Measurements from ENCODE around the gene MNT. TPM values are rescaled to one million over a fixed set of nuclear protein-coding genes. Genes with fewer than 3 reads are reported as not detected.

MNT gene
- polyA plus RNA-seq, 1 donor (not counting 4 experiments of a cell fraction or from before 2014, with no cell fraction given), result 2.0 TPM

- peaks cover 3% of the 10 kb centered on the region for H3K4me1 ChIP-seq (ENCODE audit: control insufficient read depth, extremely low read depth, insufficient read depth, low read length)
- no peaks in the 10 kb centered on the region for H3K9me3 ChIP-seq (ENCODE audit: control insufficient read depth, low read depth, low read length)
- H3K27me3 ChIP-seq (ENCODE audit: control insufficient read depth, extremely low read depth, insufficient read depth, low read length), result no peaks in the 10 kb centered on the region
- no peaks in the 10 kb centered on the region for H3K79me2 ChIP-seq (ENCODE audit: control insufficient read depth, insufficient read depth, low read length)
- DNase-seq (ENCODE audit: low read depth, low spot score) (no peak), FAIRE-seq (no peak)
- peaks cover under 1% of the 10 kb centered on the region for H4K20me1 ChIP-seq (ENCODE audit: control insufficient read depth, extremely low read depth, insufficient read depth, low read length)
- H2AFZ ChIP-seq (ENCODE audit: control insufficient read depth, low read length), result no peak overlapping the region
- no peak for TF ChIP-seq CTCF (optimal IDR thresholded peaks at IDR 0.05 in 1 of 3, IDR thresholded peaks at IDR 0.05 in 1 of 3, conservative IDR thresholded peaks at IDR 0.05 in 1 of 3; ENCODE audit: extremely low read depth in 1 of 3, insufficient read depth in 2 of 3, low read length in 3 of 3)
- no peak for TF ChIP-seq EZH2 (IDR thresholded peaks at IDR 0.05; ENCODE audit: low read length)
- dilution Hi-C loops (cut with MboI; ENCODE audit: extremely low pct_ligation_motif_present, low sequenced_read_pairs), result no loop called here
- H3K9me1 ChIP-seq (ENCODE audit: control insufficient read depth, extremely low read depth, insufficient read depth, low read length), result no peaks in the 10 kb centered on the region
- no peak overlapping the region for H3K4me2 ChIP-seq (ENCODE audit: control insufficient read depth, extremely low read depth, insufficient read depth, low read depth, low read length)
- no peak overlapping the region for H3K27ac ChIP-seq (ENCODE audit: control insufficient read depth, insufficient read depth, low read length)
- H3K4me3 ChIP-seq (ENCODE audit: control insufficient read depth in 2 of 3, extremely low read depth in 1 of 3, insufficient read depth in 2 of 3, low read depth in 1 of 3, low read length in 3 of 3), result no peak overlapping the region
- no peak overlapping the region for H3K9ac ChIP-seq (ENCODE audit: control insufficient read depth, extremely low read depth, insufficient read depth, low read length)
- peaks cover 3 to 11% of the 10 kb centered on the region in 2 experiments for H3K36me3 ChIP-seq (ENCODE audit: control insufficient read depth in 2 of 2, extremely low read depth in 1 of 2, insufficient read depth in 2 of 2, low read length in 2 of 2)
Measured at GRCh38 chr17:2376107-2376506, 24.8 kb downstream of the MNT start.

DNA sequence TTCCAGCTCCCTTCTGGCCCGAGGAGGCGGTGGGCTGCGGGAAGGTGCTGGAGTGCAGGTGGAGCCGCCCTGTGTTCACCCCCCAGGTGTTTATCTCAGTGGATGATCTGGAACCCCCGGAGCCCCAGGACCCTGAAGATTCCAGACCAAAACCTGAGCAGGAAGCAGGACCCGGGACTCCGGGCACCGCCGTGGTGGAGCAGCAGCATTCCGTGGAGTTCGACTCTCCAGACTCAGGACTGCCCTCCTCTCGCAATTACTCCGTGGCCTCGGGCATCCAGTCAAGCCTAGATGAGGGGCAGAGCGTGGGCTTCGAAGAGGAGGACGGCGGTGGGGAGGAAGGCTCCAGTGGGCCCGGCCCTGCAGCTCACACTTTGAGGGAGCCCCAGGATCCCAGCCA, 25.5 kb downstream of the MNT start:
- no peaks in the 10 kb centered on the region for H3K9me1 ChIP-seq (ENCODE audit: control insufficient read depth, extremely low read depth, insufficient read depth, low read length)
- dilution Hi-C loops (cut with MboI; ENCODE audit: extremely low pct_ligation_motif_present, low sequenced_read_pairs), result no loop called here
- H2AFZ ChIP-seq (ENCODE audit: control insufficient read depth, low read length), result no peak overlapping the region
- no peaks in the 10 kb centered on the region for H3K27me3 ChIP-seq (ENCODE audit: control insufficient read depth, extremely low read depth, insufficient read depth, low read length)
- H3K4me3 ChIP-seq (ENCODE audit: control insufficient read depth in 2 of 3, extremely low read depth in 1 of 3, insufficient read depth in 2 of 3, low read depth in 1 of 3, low read length in 3 of 3), result no peak overlapping the region
- H3K9me3 ChIP-seq (ENCODE audit: control insufficient read depth, low read depth, low read length), result no peaks in the 10 kb centered on the region
- H3K4me1 ChIP-seq (ENCODE audit: control insufficient read depth, extremely low read depth, insufficient read depth, low read length), result peaks cover 3% of the 10 kb centered on the region
- TF ChIP-seq CTCF (optimal IDR thresholded peaks at IDR 0.05 in 1 of 3, IDR thresholded peaks at IDR 0.05 in 1 of 3, conservative IDR thresholded peaks at IDR 0.05 in 1 of 3; ENCODE audit: extremely low read depth in 1 of 3, insufficient read depth in 2 of 3, low read length in 3 of 3) (no peak), EZH2 (IDR thresholded peaks at IDR 0.05; ENCODE audit: low read length) (no peak)
- H3K36me3 ChIP-seq (ENCODE audit: control insufficient read depth in 2 of 2, extremely low read depth in 1 of 2, insufficient read depth in 2 of 2, low read length in 2 of 2), result peaks cover 0 to 11% of the 10 kb centered on the region in 2 experiments
- FAIRE-seq (no peak), DNase-seq (ENCODE audit: low read depth, low spot score) (no peak)
- peaks cover 2% of the 10 kb centered on the region for H4K20me1 ChIP-seq (ENCODE audit: control insufficient read depth, extremely low read depth, insufficient read depth, low read length)
- no peak overlapping the region for H3K27ac ChIP-seq (ENCODE audit: control insufficient read depth, insufficient read depth, low read length)
- H3K4me2 ChIP-seq (ENCODE audit: control insufficient read depth, extremely low read depth, insufficient read depth, low read depth, low read length), result no peak overlapping the region
- H3K79me2 ChIP-seq (ENCODE audit: control insufficient read depth, insufficient read depth, low read length), result no peaks in the 10 kb centered on the region
- H3K9ac ChIP-seq (ENCODE audit: control insufficient read depth, extremely low read depth, insufficient read depth, low read length), result no peak overlapping the region

Data from keratinocyte (primary cell).